HG03095 (cell line): Measurements from ENCODE around the gene ZNF761.
"Not testable (repeated sequence)": the region's sequence is repeated elsewhere in the genome, so short reads cannot be mapped to it uniquely, and the experiment has no call there.

Experiments used
- ATAC-seq: cut with Tn5 transposase; IDR thresholded peaks from one replicate; pipeline ENCODE4 v1.9.1; 2021; ENCODE audit warnings: moderate library complexity; ENCODE audit not compliant: unreplicated experiment

Gene ZNF761

GRCh38 chr19:53431399-53432087, at the start of gene ZNF761:
Gene ZNF761, plus strand, starts transcription at chr19:53431984. Its CDS starts 15,285 bp downstream, at chr19:53447269.
- peak; percentile 90 for ATAC-seq

DNA sequence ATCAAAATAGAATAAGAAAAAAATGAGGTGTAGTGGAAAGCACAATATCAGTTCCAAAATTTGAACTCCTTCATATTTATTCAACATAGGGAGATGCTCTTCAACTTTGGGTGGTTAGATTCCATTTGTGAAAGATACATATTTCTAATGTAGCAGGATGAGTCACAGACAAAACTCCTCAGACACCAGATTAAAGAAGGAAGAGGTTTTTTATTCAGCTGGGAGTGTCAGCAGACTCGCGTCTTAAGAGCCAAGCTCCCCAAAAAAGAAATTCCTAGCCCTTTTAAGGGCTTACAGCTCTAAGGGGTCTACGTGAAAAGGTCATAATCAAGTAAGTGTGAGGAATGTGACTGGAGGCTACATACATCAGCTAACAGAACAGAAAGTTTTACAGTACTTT, 43.6 kb upstream of the ZNF761 start:
- ATAC-seq = no peak

DNA sequence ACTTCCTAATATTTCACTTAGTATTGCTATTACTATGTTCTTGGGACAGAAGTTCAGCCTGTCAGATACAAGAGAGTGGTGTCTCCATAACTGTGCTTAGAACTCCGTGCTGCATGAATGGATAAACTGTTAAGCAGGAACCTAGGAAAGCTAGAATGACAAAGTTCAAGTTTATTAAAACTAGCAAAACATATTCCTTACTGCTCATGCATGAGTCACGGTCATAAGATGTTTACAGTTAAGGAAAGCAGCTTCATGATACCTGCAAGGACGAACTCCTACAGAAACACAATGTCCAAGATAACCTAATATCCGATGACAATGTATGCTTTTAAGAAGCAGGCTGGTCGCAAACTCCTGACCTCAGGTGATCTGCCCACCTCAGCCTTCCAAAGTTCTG, 42.9 kb upstream of the ZNF761 start:
- no peak for ATAC-seq

DNA sequence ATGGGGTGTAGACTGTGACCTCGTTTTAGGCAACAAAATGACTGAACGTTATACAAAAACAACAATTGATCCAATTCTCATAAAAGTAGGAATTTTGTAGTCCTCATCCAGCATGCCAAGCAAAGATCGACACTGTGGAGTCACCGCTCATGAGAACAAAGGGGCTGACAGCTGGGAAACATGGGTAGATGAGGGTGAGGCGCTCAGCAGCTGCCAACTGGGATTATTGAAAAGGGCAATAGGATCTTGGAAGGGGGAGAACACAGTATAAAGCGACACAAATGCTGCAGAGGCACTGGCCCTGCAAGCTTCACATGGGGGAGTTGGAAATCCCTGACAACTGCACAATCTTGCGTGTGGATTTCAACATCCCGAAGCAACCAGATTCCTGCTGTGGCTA, 42.2 kb upstream of the ZNF761 start:
- ATAC-seq = no peak

DNA sequence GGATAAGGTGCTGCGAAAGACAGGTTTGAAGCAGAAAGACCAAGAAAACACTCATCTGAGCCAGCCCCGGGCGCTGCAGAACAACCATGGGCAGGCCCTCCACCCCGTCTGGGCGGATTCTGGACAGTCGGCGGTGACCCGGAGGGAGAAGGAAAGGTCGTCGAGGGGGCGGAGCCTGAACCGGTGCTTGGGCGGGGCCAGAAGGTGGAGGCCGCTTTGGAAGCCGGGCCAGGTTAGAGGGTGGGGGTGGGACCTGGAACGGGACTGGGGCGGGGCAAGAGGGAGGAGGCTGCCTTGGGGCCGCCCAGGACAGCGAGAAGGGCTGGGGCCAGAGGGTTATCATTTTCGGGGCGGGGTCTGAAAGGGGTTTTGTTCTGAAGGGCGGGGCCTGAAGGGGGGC, 41.8 kb upstream of the ZNF761 start:
- no peak for ATAC-seq

GRCh38 chr19:53394522-53394973, 37.2 kb upstream of the ZNF761 start:
- no peak for ATAC-seq

DNA sequence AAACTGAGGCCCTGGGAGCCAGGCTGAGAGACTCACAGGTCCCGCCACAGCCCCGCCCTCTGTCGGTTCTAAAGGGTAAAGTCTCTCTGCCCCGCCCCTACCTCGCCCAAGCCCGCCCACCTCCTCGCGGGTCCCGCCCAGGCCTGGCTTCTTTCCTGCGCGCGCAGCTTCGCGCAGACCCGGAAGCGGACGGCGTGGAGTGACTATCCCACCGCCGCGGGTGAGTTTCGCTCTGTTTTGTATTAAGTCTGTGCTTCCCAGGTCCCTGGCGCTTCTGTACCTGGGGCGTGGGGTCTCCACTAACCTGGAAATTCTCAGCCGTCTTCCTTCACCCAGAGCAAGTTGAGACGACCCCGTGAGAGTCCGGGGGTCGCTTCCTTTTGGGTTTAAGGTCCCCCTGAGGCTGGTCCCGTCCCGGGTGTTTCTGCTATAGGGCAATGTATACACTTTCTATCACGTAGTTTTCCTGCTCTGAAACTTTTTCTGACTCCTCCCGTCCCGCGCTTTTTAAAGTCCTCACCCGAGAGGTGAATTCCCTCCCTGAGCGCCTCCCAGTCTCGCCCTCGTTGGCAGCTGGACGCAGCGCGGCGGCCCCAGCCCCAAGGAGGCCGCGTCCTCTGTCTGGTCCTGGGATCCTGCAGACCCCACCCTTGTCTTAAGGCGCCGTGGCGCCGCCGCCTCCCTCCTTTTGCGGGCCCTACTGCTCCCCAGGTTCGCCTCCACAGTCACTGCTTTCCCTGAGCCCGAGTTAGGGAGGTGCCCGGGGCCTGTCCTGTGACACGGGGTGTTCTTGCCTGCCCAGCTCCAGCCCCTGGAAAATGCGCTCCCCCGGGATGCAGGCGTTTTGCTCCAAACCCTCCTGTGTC, 36.6 kb upstream of the ZNF761 start, which contains the start of gene ZNF765:
ZNF765 (plus strand) TSS at position 176 of the 866 bp plus-strand sequence. CDS start 2,867 bp downstream, outside the sequence.
- ATAC-seq = peak; percentile 94

- not testable (repeated sequence) for ATAC-seq
These were observed 35.8 kb upstream of the ZNF761 start for GRCh38 chr19:53395840-53396524.

DNA sequence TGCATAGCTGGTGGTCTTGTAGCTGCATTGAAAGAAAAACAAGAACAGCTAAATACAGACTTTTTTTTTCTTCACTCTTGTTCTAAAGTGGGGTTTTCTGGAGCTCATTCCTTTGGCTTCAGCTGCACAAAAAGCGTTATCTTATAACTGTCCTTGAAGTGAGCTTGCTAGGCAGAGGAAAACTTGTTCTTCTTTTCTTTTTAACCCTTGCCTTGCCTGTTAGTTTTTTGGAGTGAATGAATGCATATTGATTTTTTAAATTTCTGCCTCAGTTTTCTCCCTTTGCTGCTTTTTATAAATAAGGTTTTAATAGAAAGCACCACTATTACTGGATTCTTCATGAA, 35.3 kb upstream of the ZNF761 start:
- no peak for ATAC-seq

DNA sequence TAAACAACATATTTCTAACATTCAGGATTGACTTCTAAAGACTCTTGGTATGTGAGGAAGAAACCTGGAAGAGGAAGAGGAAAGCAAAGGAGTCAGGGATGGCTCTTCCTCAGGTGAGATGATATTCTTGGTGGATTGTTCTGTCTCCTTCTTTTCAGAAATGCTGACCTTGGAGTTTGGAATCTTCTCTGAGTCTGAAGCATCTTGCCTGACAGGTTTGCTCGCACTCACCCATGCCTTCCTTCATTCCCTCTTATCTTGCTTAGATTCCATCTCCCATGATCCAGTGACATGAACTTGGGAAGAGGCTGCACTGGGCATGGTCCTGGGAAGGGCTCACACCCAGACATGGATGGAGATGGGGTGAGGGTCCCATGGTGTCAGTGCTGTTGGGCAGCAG, 33.9 kb upstream of the ZNF761 start:
- not testable (repeated sequence) for ATAC-seq

- no peak for ATAC-seq
These were observed 22.1 kb upstream of the ZNF761 start for GRCh38 chr19:53409505-53410204.

DNA sequence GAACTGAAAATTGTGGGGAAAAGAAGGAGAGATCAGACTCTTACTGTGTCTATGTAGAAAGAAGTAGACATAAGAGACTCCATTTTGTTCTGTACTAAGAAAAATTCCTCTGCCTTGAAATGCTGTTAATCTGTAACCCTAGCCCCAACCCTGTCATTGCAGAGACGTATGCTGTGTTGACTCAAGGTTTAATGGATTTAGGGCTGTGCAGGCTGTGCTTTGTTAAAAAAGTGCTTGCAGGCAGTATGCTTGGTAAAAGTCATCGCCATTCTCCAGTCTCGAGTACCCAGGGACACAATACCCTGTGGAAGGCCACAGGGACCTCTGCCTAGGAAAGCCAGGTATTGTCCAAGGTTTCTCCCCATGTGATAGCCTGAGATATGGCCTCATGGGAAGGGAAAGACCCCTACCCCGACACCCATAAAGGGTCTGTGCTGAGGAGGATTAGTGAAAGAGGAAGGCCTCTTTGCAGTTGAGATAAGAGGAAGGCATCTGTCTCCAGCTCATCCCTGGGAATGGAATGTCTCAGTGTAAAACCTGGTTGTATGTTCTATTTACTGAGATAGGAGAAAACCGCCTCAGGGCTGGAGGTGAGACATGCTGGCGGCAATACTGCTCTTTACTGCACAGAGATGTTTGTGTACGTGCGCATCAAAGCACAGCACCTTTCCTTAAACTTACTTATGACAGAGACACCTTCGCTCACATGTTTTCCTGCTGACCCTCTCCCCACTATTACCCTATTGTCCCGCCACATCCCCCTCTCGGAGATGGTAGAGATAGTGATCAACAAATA, 11.1 kb upstream of the ZNF761 start:
- ATAC-seq = not testable (repeated sequence)

DNA sequence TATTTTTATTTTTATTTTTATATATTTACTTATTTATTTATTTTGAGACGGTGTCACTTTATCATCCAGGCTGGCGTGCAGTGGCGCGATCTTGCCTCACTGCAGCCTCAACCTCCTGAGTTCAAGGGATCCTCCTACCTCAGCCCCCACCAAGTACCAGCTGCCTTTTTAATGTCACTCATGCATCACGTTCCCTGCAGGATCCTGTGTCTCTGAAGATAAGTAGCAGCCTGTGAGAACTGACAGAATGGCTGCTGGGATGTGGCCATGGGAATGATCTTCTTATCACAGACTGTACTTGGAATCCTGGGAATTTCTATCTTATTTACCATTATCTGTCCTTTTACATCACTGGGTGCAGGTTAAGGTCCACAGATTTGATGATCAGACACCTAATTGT, 9.2 kb upstream of the ZNF761 start:
- no peak for ATAC-seq

DNA sequence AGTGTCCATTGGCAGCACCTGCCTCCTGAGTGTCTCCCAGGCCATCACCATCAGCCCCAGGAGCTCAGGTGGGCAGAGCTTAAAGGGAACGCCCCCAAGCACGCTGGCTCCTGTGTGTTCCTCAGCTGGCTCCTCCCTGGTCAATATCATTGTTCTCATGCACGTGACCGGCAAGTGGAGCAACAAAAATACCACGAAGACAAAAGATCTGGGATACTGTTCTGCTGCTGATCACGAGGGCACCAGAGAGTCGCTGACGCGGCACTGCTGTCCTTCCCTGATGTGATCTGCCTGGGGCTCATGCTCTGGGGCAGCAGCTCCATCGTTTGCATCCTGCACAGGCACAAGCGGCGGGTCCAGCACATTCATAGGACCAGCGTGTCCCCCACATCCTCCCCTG, 8.7 kb upstream of the ZNF761 start:
- not testable (repeated sequence) for ATAC-seq

DNA sequence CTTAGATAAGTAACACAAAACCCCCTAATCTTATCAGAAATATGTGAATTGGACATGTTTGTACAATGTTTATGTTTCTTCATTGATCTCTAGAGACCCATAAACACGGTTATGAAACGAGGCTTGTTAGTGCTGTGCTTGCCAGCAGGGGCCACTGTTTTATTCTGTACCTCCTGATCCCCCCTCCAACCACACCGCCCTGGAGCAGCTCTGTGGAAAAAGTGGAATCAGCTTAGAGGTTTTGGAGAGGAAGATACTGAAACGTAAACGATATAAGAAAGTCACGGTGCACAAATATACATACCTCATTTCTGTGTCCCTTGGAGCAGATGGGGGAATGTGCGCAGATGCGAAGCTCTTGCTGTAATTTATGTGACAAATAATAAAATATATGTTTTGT, 8.1 kb upstream of the ZNF761 start:
- not testable (repeated sequence) for ATAC-seq

GRCh38 chr19:53424968-53425597, 6.7 kb upstream of the ZNF761 start:
- ATAC-seq = no peak

GRCh38 chr19:53432088-53432661, 391 bp downstream of the ZNF761 start:
- ATAC-seq = peak; percentile 30

DNA sequence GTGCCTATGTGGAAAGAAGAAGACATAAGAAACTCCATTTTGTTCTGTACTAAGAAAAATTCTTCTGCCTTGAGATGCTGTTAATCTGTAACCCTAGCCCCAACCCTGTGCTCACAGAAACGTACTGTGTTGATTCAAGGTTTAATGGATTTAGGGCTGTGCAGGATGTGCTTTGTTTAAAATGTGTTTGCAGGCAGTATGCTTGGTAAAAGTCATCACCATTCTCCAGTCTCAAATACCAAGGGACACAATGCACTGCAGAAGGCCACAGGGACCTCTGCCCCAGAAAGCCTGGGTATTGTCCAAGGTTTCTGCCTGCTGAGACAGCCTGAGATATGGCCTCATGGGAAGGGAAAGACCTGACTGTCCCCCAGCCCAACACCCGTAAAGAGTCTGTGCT, 12.0 kb downstream of the ZNF761 start:
- not testable (repeated sequence) for ATAC-seq

DNA sequence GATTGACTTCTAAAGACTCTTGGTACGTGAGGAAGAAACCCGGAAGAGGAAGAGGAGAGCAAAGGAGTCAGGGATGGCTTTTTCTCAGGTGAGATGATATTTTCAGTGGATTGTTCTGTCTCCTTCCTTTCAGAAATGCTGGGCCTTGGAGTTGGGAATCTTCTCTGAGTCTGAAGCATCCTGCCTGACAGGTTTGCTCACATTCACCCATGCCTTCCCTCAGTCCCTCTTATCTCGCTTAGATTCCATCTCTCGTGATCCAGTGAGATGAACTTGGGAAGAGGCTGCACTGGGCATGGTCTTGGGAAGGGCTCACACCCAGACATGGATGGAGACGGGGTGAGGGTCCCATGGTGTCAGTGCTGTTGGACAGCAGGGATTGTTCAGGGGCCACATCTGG, 15.4 kb downstream of the ZNF761 start:
- ATAC-seq = not testable (repeated sequence)
